Endothelial cell of umbilical vein (primary cell): ENCODE measurements around the gene HABP2. TPM values are rescaled to one million over a fixed set of nuclear protein-coding genes. Genes with fewer than 3 reads are reported as not detected.

Experiments used
- BruUV-seq: library from RNA; stranded (reverse); fragments of 400-500 nt; replicated peaks from 2 replicates; lab custom pipeline; 2021; lab: Mats Ljungman, UMichigan
- CTCF ChIA-PET: fragments of 300-600, 350-600 bp; sonication (Branson Sonifier 250); formaldehyde crosslinking; loops from one replicate; lab custom pipeline; 2021; ENCODE audit warnings: antibody characterized with exemption, inconsistent platforms; lab: Charles Lee
- POLR2A ChIA-PET: fragments of 300-600, 350-600 bp; sonication (Branson Sonifier 250); formaldehyde crosslinking; loops from one replicate; lab custom pipeline; 2021; ENCODE audit warnings: antibody characterized with exemption, inconsistent platforms; lab: Charles Lee
- DNase-seq: peaks from one replicate; pipeline ENCODE4 v3.0.0-alpha.2; 2011; ENCODE audit warnings: low read depth, low spot score
- FAIRE-seq: peaks from 2 replicates; lab custom pipeline; 2011; peaks lifted over from hg19 to GRCh38; lab: Jason Lieb, UNC
- H2AFZ ChIP-seq: 2 replicates; pipeline ENCODE4 v1.6.0; 2012; ENCODE audit warnings: low read depth, low read length, control low read depth, inconsistent platforms
- H3K27ac ChIP-seq: 2 replicates; pipeline ENCODE4 v1.5.1; 2011; ENCODE audit warnings: low read depth, mild to moderate bottlenecking, control low read depth, low read length, moderate library complexity; ENCODE audit not compliant: insufficient read depth
- H3K27me3 ChIP-seq, 2 experiments: 2 replicates each; pipeline versions ENCODE4 v1.6.0 to v1.6.1; 2011; ENCODE audit warnings: low read length in 2 of 2, mixed read lengths in 1 of 2; ENCODE audit not compliant: control insufficient read depth in 2 of 2, insufficient read depth in 2 of 2
- H3K36me3 ChIP-seq, 2 experiments: 2 replicates in 1 of 2; 3 replicates in 1 of 2; pipeline ENCODE4 v1.5.1; 2011; ENCODE audit warnings: low read length in 2 of 2, mild to moderate bottlenecking in 1 of 2, moderate library complexity in 1 of 2; ENCODE audit not compliant: control insufficient read depth in 2 of 2, insufficient read depth in 2 of 2; ENCODE audit errors: extremely low read depth in 1 of 2
- H3K4me1 ChIP-seq: 3 replicates; pipeline ENCODE4 v1.5.1; 2011; ENCODE audit warnings: mild to moderate bottlenecking, low read length; ENCODE audit not compliant: control insufficient read depth, insufficient read depth; ENCODE audit errors: extremely low read depth
- H3K4me2 ChIP-seq: 2 replicates; pipeline ENCODE4 v1.6.1; 2011; ENCODE audit warnings: low read length, control low read depth, mixed read lengths; ENCODE audit not compliant: insufficient read depth
- H3K4me3 ChIP-seq, 3 experiments: fragments of 200-600 bp in 1 of 3; sonication (generic), shearing (Covaris generic) in 1 of 3; replicated peaks in 1 of 3; 2 replicates each; pipeline ENCODE4 v1.5.1; 2011 to 2016; ENCODE audit warnings: control low read depth in 3 of 3, low read length in 3 of 3, mild to moderate bottlenecking in 2 of 3, inconsistent platforms in 1 of 3, low read depth in 1 of 3, moderate library complexity in 1 of 3; ENCODE audit not compliant: insufficient read depth in 1 of 3
- H3K79me2 ChIP-seq: 2 replicates; pipeline ENCODE4 v1.6.0; 2012; ENCODE audit warnings: low read length, inconsistent platforms; ENCODE audit not compliant: control insufficient read depth, insufficient read depth
- H3K9ac ChIP-seq: replicated peaks from 2 replicates; pipeline ENCODE3; 2011; ENCODE audit warnings: low read length, control low read depth; ENCODE audit not compliant: insufficient read depth; ENCODE audit errors: extremely low read depth
- H3K9me1 ChIP-seq: replicated peaks from 3 replicates; pipeline ENCODE4 v1.6.0; 2011; ENCODE audit warnings: mild to moderate bottlenecking, low read length; ENCODE audit not compliant: control insufficient read depth, insufficient read depth; ENCODE audit errors: extremely low read depth
- H3K9me3 ChIP-seq: replicated peaks from 2 replicates; pipeline ENCODE4 v1.5.1; 2012; ENCODE audit warnings: low read length, inconsistent platforms; ENCODE audit not compliant: control insufficient read depth, insufficient read depth
- H4K20me1 ChIP-seq: replicated peaks from 2 replicates; pipeline ENCODE3; 2011; ENCODE audit warnings: mild to moderate bottlenecking, low read length; ENCODE audit not compliant: control insufficient read depth, insufficient read depth; ENCODE audit errors: extremely low read depth
- CTCF ChIP-seq, 2 donors: IDR thresholded peaks; 1 replicate in 1 of 2; 2 replicates in 1 of 2; pipeline ENCODE4 v1.5.1; 2011; ENCODE audit warnings: low read length in 2 of 2, mild to moderate bottlenecking in 2 of 2, moderate library complexity in 2 of 2, control low read depth in 1 of 2, inconsistent platforms in 1 of 2, low read depth in 1 of 2; ENCODE audit not compliant: insufficient read depth in 1 of 2; ENCODE audit errors: extremely low read depth in 1 of 2
- EZH2 ChIP-seq: IDR thresholded peaks from 2 replicates; pipeline ENCODE4 v1.6.1; 2012; ENCODE audit warnings: borderline replicate concordance, low read depth, mild to moderate bottlenecking, moderate library complexity, low read length, inconsistent platforms; ENCODE audit not compliant: severe bottlenecking
- FOS ChIP-seq: IDR thresholded peaks from 2 replicates; pipeline ENCODE4 v1.6.1; 2011; ENCODE audit warnings: mild to moderate bottlenecking, low read length, moderate library complexity, borderline replicate concordance; ENCODE audit not compliant: insufficient read depth
- GATA2 ChIP-seq: IDR thresholded peaks from 2 replicates; pipeline ENCODE4 v1.7.0; 2011; ENCODE audit warnings: low read depth, mild to moderate bottlenecking, moderate library complexity, mixed read lengths, low read length; ENCODE audit not compliant: insufficient read length, insufficient read depth
- JUN ChIP-seq: IDR thresholded peaks from 2 replicates; pipeline ENCODE4 v1.6.1; 2011; ENCODE audit warnings: borderline replicate concordance, low read depth; ENCODE audit not compliant: insufficient read length, insufficient read depth
- MAX ChIP-seq: IDR thresholded peaks from 2 replicates; pipeline ENCODE4 v1.6.1; 2011; ENCODE audit not compliant: insufficient read depth, insufficient read length
- MYC ChIP-seq: IDR thresholded peaks from one replicate; pipeline ENCODE4 v1.6.1; 2011; ENCODE audit warnings: mild to moderate bottlenecking, low read depth, low read length
- POLR2A ChIP-seq: IDR thresholded peaks from 2 replicates; pipeline ENCODE4 v1.6.1; 2012; ENCODE audit warnings: low read depth, mild to moderate bottlenecking, control low read depth, low read length
- POLR2AphosphoS5 ChIP-seq: IDR thresholded peaks from 2 replicates; pipeline ENCODE4 v1.6.1; 2012; ENCODE audit warnings: low read depth, mild to moderate bottlenecking, control low read depth, low read length, moderate library complexity; ENCODE audit not compliant: insufficient read depth
- dilution Hi-C: fragments of 300-500 bp; cut with MboI; formaldehyde crosslinking; loops from one replicate; pipeline ENCODE4 v1.15.0; 2019; ENCODE audit warnings: low sequenced_read_pairs; ENCODE audit not compliant: extremely low pct_ligation_motif_present
- intact Hi-C: fragments of 100-400 bp; cut with micrococcal nuclease; formaldehyde crosslinking; loops from one replicate; pipeline ENCODE4 v1.10.0; 2022
- polyA plus RNA-seq, 4 experiments: library from polyadenylated mRNA; depleted of rRNA in 3 of 4; stranded (reverse) in 3 of 4; unstranded in 1 of 4; fragments of >200 nt; gene quantifications; 2 replicates each; pipeline versions ENCODE4 v1.2.1 to v1.2.3, GENCODE V29; 2011 to 2012; ENCODE audit warnings: missing spikeins in 1 of 4
- total RNA-seq: library from RNA; stranded (reverse); gene quantifications from 2 replicates; pipeline ENCODE4 v1.2.3, GENCODE V29; 2021

The HABP2 gene
- total and polyA plus RNA-seq, 2 donors (not counting 3 experiments of a cell fraction or from before 2014, with no cell fraction given), result 0.04 TPM; not detected in 1

- H3K4me2 ChIP-seq, result no peak overlapping the region
- H3K27ac ChIP-seq, result no peak overlapping the region
- intact Hi-C loops, result no loop called here
- H3K36me3 ChIP-seq, result no peaks in the 10 kb centered on the region
- H2AFZ ChIP-seq, result no peak overlapping the region
- no peaks in the 10 kb centered on the region for H3K27me3 ChIP-seq
- no peaks in the 10 kb centered on the region for H4K20me1 ChIP-seq
- no peaks in the 10 kb centered on the region for H3K9me3 ChIP-seq
- no peaks in the 10 kb centered on the region for H3K4me1 ChIP-seq
- ChIA-PET CTCF (no interaction called here), POLR2A (no interaction called here)
- H3K4me3 ChIP-seq, result no peak overlapping the region
- BruUV-seq, result no TSS peak
- dilution Hi-C loops, result no loop called here
- H3K9ac ChIP-seq, result no peak overlapping the region
- FAIRE-seq, result no peak
- no peaks in the 10 kb centered on the region for H3K9me1 ChIP-seq
- no peak for DNase-seq
- TF ChIP-seq EZH2 (no peak), POLR2A (no peak), MYC (no peak), MAX (no peak), CTCF (IDR thresholded peaks at IDR 0.05; ENCODE audit: extremely low read depth in 1 of 2, insufficient read depth in 1 of 2, low read depth in 1 of 2, low read length in 2 of 2) (no peak), GATA2 (no peak), POLR2AphosphoS5 (no peak), JUN (no peak), FOS (no peak)
- H3K79me2 ChIP-seq, result no peaks in the 10 kb centered on the region
Observed at GRCh38 chr10:113625461-113626186, 72.8 kb downstream of the HABP2 start.
